ENCODE measurements around the gene BYSL.

BYSL gene

DNA sequence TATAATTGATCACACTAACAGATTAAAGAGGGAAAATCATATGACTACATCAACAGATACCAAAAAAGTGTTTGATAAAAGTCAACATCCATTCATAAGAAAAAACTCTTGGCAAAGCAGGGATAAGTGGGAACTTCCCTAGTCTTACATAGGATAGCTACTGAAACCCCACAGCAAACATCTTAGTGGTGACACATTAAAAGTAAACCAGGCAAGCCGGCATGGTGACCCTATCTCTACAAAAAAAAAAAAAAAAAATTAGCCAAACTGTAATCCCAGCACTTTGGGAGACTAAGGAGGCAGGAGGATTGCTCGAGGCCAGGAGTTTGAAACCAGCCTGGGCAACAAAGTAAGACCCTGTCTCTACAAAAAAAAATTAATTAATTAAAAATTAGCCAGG is 34.1 kb downstream of the BYSL start:
- no peak overlapping the region for H3K4me3 ChIP-seq (ENCODE audit: control insufficient read depth, low read depth, low read length)
- TF ChIP-seq, protein P1, sequence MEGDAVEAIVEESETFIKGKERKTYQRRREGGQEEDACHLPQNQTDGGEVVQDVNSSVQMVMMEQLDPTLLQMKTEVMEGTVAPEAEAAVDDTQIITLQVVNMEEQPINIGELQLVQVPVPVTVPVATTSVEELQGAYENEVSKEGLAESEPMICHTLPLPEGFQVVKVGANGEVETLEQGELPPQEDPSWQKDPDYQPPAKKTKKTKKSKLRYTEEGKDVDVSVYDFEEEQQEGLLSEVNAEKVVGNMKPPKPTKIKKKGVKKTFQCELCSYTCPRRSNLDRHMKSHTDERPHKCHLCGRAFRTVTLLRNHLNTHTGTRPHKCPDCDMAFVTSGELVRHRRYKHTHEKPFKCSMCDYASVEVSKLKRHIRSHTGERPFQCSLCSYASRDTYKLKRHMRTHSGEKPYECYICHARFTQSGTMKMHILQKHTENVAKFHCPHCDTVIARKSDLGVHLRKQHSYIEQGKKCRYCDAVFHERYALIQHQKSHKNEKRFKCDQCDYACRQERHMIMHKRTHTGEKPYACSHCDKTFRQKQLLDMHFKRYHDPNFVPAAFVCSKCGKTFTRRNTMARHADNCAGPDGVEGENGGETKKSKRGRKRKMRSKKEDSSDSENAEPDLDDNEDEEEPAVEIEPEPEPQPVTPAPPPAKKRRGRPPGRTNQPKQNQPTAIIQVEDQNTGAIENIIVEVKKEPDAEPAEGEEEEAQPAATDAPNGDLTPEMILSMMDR (IDR thresholded peaks at IDR 0.05; ENCODE audit: control insufficient read depth, insufficient read depth, low read depth, low read length, missing control alignments): no peak
- DNase-seq (ENCODE audit: low read depth): no peak

- TF ChIP-seq, protein P1 (IDR thresholded peaks at IDR 0.05; ENCODE audit: control insufficient read depth, insufficient read depth, low read depth, low read length, missing control alignments): no peak
- H3K4me3 ChIP-seq (ENCODE audit: control insufficient read depth, low read depth, low read length): no peak overlapping the region
- DNase-seq (ENCODE audit: low read depth): no peak
Measured at GRCh38 chr6:41957117-41957516, 35.8 kb downstream of the BYSL start.

GRCh38 chr6:41958022-41958856 is 36.9 kb downstream of the BYSL start:
- DNase-seq (ENCODE audit: low read depth): no peak
- H3K4me3 ChIP-seq (ENCODE audit: control insufficient read depth, low read depth, low read length): no peak overlapping the region
- TF ChIP-seq, protein P1 (IDR thresholded peaks at IDR 0.05; ENCODE audit: control insufficient read depth, insufficient read depth, low read depth, low read length, missing control alignments): no peak

DNA sequence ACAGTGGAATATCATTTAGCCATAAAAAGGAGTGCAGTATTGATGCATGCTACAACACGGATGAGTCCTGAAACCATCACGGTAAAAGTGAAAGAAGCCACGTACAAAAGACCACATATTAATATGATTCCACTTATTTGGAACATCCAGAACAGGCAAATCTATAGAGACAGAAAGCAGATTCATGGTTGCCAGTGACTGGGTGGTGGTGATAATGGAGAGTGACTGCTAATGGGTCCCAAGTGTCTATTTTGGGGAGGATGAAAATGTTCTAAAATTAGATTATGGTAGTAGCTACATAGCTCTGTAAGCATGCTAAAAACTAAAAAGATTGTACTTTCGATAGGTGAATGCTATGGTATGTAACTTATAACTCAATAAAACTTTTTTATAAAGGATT is 38.7 kb downstream of the BYSL start:
- H3K4me3 ChIP-seq (ENCODE audit: control insufficient read depth, low read depth, low read length): no peak overlapping the region
- TF ChIP-seq, protein P1 (IDR thresholded peaks at IDR 0.05; ENCODE audit: control insufficient read depth, insufficient read depth, low read depth, low read length, missing control alignments): no peak
- DNase-seq (ENCODE audit: low read depth): no peak

DNA sequence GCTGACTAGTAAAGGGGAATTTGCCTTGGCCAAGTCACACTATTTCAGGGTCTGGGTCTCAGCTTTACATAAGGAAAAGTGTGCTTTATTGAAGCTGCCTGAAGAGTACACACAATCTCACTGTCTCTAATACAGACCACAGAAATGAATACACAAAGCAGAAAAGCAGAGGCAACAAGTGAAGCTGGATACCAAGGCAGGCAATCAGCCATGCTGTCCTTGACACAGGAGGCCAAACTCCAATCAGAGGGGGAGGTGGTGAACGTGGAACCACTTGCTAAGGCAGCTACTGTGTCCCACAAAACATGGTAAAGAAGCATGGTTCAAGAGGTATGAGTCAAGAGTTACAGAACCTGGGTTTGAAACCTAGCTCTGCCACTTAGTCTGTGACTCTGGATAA is 42.1 kb downstream of the BYSL start:
- DNase-seq (ENCODE audit: low read depth): no peak
- TF ChIP-seq, protein P1 (IDR thresholded peaks at IDR 0.05; ENCODE audit: control insufficient read depth, insufficient read depth, low read depth, low read length, missing control alignments): no peak
- no peak overlapping the region for H3K4me3 ChIP-seq (ENCODE audit: control insufficient read depth, low read depth, low read length)

GRCh38 chr6:41964201-41964887 is 43.0 kb downstream of the BYSL start:
- no peak for DNase-seq (ENCODE audit: low read depth)
- TF ChIP-seq, protein P1 (IDR thresholded peaks at IDR 0.05; ENCODE audit: control insufficient read depth, insufficient read depth, low read depth, low read length, missing control alignments): no peak
- no peak overlapping the region for H3K4me3 ChIP-seq (ENCODE audit: control insufficient read depth, low read depth, low read length)
